ENCODE data around the gene SNF8.
"Not testable (repeated sequence)": the region's sequence is repeated elsewhere in the genome, so short reads cannot be mapped to it uniquely, and the experiment has no call there.

The SNF8 gene, protein sequence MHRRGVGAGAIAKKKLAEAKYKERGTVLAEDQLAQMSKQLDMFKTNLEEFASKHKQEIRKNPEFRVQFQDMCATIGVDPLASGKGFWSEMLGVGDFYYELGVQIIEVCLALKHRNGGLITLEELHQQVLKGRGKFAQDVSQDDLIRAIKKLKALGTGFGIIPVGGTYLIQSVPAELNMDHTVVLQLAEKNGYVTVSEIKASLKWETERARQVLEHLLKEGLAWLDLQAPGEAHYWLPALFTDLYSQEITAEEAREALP

DNA sequence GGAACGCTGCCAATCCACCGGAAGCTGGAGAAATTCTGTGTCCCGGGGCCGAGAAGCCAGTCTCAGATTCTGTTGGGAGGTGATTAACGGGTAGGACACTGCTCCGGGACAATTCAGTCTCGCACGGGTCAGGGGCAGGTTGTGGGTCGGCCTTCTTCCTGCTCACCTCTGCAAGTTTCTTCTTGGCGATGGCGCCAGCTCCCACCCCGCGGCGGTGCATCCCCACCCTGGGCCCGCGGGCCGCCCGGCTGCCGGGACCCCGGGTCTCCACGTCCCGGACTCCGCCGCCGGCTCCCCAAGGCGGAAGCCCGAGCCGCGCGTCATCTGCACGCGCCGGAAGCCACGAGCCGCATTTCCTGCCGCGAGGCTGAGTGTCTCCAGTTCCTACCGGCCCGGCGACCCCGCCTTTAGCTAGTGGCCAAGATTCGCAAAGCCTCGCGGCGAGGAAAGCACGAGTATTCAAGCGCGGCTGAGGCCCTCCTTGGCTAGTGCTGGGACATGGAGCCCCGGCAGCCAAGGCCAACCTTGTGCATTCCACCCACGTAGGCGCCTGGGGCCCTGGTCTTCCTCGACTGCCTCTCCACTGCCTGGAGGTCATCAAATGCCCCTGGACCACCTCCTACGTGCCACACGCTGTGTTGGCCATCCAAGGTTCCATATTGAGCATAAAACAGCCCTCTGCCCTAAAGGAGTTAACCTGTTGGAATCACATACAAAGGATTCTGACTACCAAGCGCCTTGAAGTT lies at the start of gene SNF8:
TSS of gene SNF8 (minus strand) at position 328 of the 746 bp plus-strand sequence. CDS start at position 220, 108 bp downstream.
- peak; percentile 89 for DNase-seq

DNA sequence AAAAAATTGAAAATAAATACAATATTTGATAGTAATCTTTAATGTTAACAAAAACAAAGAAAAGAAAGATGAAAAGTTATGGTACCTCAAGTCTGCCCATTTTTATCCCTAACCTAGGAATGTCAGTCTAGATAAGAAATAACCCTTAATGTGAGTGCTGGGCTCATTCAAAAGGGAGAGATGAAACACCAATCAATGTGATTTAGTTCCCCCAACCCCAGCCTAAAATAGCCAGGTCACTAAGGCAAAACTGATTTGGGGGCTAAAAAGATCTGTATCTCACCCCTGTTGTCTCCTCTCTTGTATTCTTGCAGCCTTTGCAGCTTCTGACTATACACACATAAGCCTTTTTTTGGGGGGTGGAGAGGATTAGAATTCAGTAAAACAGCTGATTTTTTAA lies 49.3 kb upstream of the SNF8 start:
- no peak for DNase-seq

DNA sequence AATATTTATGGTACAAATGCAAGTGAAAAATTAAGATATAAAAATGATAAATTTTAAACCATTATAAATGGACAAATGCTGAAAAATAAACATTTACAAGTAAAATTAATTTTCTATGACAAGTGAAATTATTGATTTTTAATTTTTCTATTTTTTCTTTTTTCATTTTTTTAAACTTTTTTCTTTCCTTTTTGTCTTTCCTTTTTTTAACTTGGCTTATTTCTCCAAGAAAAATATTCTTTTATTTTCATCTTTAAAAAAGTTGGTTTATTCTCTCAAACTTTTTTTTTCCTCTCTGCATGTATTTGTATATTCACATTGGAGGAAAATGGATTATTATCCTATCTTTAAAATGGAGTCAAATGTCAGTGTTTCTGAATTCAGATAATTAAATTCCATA lies 48.7 kb upstream of the SNF8 start:
- DNase-seq, result no peak

DNA sequence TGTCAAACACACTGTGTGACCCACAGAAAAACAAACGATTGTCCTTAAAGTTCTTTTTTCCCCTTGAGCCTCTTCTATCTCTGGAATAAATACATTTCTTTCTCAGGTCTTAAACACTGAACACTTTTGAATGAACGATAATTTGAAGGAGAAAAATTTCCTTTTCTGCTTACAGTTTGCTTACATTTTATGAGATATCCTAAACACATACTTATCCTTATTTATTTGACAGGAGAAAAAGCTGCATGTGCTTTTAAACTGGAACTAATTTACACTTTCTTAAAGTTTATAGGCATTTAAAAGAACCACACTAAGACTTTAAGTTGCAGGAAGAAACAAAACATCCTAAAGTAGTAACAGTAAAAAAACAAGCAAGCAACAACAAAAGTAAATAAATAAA lies 47.8 kb upstream of the SNF8 start:
- no peak for DNase-seq

DNA sequence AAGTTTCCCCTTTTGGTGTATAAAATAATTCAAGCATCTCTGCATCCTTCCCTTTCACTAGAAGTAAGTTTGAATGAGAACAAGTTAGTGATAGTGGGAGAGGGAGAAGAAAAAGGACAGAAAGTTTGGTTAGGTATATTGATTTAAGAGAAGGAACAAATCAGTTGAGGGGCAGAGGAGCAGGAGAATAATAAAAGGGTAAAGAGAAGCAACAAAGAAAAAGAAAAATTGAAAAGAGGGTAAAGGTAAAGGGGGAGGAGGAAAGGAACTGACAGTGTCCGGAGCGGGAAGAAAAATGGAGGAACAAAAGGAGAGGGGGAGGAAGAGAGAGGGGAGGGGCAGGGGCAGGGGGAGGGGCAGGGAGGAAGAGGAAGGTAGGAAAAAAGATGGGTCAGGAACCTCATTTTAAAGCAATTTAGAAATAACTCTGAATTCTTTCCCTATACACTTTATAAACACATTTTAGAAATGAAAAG lies 46.3 kb upstream of the SNF8 start:
- DNase-seq, result no peak

DNA sequence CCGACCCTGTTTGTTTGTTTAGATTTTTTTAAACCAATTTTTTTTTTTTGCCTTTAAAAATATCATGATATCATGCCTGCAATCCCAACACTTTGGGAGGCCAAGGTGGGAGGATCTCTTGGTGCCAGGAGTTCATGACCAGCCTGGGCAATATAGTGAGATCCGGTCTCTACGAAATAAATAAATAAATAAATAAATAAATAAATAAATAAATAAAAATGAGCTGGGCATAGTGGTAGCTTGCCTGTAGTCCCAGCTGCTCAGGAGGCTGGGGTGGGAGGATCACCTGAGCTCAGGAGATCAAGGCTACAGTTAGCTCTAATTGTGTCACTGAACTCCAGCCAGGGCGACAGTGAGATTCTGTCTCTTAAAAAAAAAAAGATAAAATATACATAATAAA lies 44.5 kb upstream of the SNF8 start:
- no peak for DNase-seq

DNA sequence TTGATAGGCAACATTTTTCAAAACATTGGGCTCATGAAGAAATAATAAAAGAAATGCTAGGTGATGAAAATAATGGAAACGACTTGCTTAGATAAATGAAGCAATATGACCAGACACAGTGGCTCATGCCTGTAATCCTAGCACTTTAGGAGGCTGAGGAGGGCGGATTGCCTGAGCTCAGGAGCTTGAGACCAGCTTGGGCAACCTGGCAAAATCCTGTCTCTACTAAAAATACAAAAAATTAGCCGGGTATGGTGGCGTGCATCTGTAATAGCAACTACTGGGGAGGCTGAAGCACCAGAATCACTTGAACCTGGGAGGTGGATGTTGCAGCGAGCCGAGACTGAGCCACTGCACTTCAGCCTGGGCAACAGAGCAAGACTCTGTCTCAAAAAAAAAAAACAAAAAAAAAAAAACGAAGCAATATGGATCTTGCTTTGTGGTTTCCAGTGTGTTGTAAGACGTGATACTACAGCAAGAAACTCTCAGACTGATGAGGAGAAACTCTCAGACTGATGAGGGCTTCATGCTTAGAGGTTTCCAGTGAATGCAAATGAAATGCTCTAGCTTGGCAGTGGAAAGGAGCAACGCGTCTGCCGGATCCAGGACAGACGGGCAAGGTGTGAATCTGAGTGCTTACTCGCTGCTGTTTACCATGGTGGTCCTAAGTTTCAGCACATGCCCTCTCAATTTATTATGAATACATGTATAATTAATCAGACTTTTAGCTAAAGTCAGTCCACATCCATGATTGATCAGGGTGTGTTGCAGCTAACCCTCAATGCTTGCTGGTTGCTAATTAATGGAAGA lies 41.0 kb upstream of the SNF8 start:
- DNase-seq, result no peak

DNA sequence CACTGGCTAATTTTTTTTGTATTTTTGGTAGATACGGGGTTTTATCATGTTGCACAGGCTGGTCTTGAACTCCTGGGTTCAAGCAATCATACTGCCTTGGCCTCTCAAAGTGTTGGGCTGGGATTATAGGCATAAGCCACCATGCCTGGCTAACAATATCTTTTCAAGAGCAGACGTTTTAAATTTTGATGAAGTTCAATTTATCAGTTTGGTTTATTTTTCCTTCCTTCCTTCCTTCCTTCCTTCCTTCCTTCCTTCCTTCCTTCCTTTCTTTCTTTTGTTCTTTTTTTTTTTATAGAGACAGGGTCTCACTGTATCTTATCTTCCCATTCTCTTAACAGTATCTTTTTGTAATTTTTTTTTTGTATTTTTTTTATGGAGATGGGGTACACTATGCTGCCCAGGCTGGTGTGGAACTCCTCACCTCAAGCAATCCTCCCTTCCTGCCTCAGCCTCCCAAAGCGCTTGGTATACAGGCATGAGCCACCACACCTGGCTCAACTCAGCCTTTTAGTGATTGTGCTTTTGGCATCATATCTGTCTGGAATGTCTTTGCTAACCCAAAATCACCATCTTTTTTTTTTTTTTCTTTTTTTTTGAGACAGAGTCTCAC lies 37.4 kb upstream of the SNF8 start:
- DNase-seq, result no peak

DNA sequence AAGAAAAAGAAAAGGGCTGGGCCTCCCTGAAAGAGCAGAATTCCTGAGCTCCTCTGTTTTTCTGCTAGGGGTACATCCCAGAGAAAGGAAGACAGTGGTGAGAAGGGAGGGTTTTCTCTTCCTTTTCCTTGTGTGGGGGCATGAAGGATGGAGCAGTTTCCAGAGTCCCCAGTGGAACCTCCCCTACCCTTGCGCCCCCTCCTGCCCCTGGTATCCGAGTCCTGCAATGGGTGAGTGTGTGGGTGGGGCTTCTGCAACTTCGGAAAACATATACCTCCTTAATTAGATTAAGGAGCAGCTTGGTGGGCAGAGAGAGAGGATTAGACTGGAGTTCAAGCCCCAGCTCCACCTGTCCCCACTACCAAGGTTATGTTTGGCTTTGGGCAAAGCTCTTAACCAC lies 29.2 kb upstream of the SNF8 start:
- no peak for DNase-seq

DNA sequence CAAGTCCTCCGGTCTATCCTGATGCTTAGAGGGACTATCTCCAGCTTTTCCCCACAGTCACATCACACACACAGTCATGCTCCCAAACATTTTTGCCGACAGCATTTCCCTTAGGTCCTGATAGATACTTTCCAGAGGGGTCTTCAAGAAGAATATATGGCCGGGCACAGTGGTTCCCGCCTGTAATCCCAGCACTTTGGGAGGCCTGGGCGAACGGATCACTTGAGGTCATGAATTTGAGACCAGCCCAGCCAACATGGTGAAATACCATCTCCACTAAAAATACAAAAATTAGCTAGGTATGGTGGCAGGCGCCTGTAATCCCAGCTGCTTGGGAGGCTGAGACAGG lies 28.1 kb upstream of the SNF8 start:
- no peak for DNase-seq

DNA sequence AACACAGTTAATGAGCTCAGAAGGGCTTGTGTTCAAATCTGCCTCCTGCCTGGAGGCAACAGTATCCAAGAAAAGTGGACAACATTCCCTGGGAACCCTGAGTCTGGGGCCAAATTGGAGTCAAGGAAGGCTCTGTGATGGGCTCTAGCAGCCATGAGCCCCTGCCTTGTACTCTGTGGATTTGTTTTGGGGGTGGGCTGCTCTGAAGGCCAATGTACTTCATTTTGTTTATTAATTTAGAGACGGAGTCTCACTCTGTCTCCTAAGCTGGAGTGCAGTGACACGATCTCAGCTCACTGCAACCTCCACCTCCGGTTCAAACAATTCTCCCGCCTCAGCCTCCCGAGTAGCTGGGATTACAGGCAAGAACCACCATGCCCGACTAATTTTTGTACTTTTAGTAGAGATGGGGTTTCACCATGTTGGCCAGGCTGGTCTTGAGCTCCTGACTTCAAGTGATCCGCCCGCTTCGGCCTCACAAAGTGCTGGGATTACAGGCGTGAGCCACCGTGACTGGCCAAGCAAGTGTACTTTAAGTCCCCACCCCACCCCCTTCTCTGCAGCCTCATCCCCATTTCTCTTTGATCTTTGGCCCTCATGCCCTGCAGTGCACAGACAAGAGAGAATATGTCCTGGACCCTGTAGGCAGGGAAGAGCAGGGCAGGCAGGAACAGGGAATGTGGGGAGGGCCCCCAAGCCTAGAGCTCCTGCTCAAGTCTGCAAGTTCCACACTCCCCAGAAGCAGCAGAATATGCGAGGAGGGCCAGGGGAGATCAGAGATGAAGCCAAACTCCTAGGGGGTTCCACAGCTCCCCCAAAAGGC lies 26.4 kb upstream of the SNF8 start:
- no peak for DNase-seq

DNA sequence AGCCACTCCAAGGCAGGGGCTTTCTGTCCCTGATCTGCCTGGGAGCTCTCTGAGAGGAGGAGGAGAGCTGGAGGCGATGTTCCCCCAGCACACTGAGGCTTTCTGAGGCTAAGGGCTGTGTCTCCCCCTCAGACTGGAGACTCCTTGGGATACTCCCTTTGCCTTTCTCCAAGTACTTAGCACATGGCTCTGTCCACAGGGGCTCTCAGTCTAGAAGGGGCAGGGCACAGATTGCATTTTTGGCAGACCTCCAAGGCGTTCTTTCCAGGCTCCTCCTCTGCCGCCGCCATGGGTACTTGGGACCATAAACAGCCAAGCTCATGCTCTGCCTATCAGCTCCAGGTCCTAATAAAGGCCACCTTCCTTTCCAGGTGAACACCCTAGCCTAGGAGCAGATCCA lies 25.6 kb upstream of the SNF8 start:
- DNase-seq, result peak; percentile 81

DNA sequence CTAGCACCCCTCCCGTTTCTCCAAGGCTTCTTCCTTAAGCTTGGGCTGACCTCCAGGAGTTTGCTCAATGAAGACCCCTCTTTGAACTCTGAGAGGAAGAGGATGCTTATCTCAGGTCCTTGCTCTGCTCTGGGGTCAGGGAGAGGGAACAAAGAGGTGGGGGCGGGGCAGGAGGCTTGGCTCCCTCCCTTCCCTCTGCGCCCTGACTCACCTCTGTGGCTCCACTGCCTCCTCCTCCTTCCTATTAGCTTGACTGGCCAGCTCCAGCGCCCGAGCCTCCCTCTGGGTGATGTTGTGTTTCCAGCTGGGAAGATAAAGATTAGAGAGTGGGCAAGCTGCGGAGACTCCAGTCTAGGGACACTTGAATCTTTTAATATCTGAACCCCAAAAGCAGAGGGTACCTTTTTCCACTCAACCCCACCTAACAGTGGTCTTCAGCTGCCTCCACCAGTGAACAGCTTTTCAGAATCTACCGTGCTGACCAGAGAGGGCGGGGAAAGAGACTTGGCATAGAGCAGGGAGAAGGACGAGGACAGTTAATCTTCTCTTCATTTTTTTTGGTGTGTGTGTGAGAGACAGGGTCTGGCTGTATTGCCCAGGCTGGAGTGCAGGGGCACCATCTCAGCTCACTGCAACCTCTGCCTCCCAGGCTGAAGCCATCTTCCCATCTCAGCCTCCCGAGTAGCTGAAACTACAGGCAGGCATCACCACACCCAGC lies 17.0 kb upstream of the SNF8 start:
- no peak for DNase-seq

DNA sequence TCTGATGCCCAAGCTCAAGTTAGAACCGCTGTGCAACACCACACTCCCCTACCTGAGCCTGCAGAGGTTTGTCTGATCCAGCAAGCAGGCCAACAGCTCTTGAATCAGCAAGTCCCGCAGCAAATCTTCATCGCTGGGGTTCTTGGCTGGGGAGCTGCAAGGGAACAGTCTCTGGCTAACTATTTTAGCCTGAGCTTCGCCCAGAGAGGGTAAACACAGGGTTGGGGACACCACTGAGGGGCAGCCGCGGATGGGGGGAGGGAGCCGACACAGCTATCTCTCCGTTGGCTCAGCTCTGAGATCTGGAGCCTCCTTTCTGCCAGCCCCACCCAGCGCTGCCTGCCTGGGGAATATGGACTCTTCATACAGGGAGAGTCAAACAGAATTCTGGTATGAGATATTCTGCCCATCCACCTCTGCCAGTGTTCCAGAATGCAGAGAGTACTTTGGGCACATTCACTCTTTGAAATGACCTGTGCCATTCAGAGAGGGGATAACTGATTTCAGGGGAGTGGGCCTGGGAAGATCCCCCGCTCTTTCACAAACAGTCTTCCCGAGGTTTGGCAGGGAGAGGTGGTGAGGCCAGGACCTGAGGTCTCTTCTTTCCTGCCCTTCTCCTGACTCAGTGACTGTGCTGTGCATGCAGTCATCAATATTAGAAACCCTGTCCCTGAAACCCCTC lies 16.3 kb upstream of the SNF8 start:
- no peak for DNase-seq

DNA sequence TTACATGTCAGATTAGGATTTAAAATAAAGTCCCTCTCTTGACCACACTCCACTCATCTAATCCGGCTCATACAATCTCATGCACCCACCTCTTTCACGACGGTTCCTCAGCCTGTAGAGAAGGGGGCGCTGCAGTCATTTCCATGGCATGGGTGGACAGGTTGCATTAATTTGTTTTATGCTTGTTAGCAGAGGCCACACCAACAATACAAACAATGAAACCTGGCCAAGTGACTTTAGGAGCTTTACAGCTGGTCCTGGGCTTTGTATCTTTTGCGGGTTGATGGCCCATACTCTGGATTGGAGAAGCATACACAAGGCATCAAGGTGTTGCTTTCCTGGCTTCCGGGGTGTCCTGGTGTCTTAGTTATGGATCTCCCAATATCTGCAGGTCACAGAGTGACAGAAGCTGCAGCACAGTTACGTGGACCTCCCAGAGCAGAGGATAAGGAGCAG lies 9.7 kb upstream of the SNF8 start:
- DNase-seq, result no peak

DNA sequence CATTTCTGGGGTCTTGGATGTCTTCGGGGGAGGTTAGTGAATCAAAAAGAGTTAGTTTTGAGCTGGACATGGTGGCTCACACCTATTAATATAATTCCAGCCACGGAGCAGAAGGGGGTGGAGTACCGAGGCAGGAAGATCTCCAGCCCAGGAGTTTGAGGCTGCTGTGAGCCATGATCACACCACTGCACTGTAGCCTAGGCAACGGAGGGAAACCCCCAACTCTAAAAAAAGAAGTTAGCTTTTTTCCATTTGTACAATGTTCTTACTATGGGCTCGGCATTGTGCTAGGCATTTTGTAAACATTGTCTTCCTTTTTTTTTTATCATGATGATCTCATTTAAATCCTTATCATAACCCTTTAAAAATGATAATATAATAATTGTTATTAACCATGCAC lies 8.3 kb upstream of the SNF8 start:
- DNase-seq, result no peak

DNA sequence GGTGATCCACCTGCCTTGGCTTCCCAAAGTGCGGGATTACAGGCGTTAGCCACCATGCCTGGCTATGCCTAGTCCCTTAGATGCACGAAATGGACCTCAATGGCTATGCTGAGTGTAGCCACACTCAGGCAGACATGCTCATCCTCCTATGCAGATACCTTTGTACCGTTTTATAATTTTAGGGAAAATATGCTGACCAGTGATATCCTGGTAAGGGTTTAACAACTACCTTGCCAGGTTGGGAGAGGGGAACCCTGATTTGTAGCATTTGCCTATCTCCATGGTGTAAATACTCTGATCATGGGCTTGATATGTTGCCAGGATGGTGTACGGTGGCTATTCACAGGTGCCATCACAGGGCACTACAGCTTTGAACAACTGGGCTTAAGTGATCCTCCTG lies 6.9 kb upstream of the SNF8 start:
- no peak for DNase-seq

DNA sequence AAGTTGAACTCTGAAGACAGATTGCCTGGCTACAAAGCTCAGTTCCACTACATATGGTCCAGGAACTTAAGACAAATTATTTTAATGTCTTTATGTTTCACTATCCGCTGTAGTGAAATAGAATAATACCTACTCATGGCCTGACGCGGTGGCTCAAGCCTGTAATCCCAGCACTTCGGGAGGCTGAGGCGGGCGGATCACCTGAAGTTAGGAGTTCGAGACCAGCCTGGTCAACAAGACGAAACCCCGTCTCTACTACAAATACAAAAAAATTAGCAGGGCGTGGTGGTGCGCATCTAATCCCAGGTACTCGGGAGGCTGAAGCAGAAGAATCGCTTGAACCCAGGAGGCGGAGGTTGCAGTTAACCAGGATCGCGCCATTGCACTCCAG lies 614 bp upstream of the SNF8 start:
- not testable (repeated sequence) for DNase-seq

DNA sequence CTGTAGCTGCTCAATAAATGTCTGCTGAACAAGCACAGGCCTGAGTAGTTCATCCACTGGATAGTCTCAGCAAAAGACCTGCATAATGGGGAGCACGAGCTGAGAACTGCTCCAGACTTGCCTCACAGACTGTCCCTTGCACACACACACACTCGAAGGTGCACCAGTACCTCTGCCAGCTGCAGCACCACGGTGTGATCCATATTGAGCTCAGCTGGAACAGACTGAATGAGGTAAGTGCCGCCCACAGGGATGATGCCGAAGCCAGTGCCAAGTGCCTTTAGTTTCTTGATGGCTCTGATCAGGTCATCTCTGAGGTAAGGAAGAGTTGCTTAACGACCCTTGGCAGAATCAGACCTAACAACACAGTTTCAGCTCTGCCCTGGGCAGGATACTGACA lies 11.6 kb downstream of the SNF8 start:
- no peak for DNase-seq

DNA sequence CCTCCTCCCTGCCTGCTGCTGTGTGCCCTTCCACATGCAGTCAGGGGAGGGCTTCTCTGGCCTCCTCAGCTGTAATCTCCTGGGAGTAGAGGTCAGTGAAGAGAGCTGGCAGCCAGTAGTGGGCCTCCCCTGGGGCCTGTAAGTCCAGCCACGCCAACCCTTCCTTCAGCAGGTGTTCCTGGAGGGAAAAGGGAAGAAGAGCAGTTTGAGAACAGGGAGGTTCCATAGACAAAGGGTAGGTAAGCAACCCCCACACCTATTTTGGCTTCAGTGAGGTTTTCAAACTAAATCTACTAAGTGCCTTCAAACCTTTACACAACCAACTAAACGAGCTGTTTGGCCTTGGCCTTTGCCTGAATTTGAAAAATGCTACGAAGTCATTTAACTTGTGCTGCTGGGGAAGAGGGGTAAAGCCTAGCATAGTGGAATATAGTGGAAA lies 14.2 kb downstream of the SNF8 start:
- no peak for DNase-seq

DNA sequence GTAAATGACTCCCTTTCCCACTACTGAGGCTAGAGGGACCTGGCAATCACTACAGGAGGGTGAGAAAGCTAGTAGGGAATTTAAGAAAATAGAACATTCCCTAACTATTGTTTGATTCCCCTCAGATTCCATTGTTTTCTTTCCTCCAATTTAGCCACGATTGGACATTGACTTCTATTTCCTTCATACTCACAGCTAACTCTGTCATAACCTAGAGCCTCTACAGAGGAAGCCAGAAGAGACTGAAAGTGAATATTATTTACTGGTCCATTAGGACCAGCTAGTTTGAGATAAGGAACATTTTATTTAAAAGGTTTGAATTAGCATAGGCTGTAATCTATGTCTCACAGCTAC lies 14.9 kb downstream of the SNF8 start:
- no peak for DNase-seq
